Endometrial microvascular endothelial cells (primary cell): ENCODE measurements around the gene BDH2. TPM values are rescaled to one million over a fixed set of nuclear protein-coding genes. Genes with fewer than 3 reads are reported as not detected.

Experiments
- in situ Hi-C: cut with HindIII; loops from 2 replicates; pipeline ENCODE4 v1.10.0; 2017; ENCODE audit warnings: low sequenced_read_pairs, low pct_unique_long_range_greater_than_20kb; ENCODE audit errors: inconsistent ontology term
- total RNA-seq: library from RNA; depleted of rRNA; stranded (reverse); fragments of >200 nt; gene quantifications from one replicate; pipeline ENCODE4 v1.2.3, GENCODE V29; 2015; ENCODE audit errors: inconsistent ontology term

BDH2 gene
- total RNA-seq, 1 donor from 2014 or later = 29.7 TPM

DNA sequence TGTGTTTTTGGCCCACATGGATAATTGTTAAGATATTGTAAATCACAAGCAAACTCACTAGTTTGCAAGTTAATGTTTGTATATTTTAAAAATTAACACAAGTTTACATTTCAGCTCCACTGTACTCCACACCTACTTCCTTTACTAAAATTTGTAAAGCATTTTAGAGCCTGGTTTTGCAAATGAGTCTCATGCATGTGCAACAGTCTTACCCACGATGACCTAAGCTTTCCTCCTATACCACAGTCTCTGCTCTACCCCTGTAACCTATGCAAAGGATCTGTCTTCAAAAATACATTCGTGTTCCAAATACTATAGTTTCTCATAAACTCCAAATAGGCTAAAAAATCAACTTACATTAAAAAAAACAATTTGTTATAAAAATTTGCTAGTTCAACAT is 10.2 kb downstream of the BDH2 start:
- in situ Hi-C loops = no loop called here

DNA sequence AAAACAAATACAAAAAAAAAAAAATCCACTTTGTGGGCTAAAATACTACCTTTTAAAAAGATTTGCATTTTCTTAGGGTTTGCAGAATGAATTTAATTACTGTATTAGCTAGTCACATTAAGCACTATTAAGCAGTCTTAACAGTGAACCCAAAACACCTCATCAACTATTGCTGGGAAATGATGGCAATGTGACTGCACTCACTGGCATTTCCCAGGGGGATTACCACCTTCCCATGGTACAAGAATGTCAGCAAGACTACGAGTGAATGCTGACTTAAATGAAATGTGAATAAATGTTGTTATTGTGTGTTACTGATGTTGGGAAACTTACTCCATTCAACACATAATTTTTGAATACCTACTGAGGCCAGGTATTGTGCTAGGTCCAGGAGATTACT is 13.1 kb downstream of the BDH2 start:
- in situ Hi-C loops = no loop called here

DNA sequence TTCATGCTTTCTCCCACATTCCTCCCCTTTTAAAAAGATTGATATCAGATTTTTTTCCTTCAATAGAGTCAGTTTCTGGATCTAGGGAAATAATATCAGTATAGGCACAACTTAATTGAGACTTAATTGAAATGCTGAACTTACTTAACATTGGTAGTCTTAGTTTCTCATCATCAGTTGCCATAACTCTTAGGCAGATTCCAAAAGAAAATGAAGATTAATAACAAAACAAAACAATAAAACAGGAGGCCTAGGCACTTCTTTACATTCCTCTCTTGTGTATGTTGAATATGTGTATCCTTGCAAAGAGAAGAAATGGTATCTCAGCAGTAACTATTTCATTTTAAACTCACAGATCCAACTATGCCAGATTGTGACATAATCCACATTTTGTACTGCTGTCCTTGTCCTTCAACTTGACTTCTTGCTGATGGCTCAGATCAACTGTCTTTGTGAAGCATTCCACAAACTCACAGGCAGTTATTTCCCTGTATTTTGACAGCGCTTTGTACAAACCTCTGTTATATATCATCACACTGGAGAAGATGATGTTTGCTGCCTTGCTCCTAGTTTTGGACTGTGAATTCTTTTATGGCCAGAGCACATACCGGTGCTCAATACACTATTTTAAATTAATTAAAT is 14.0 kb downstream of the BDH2 start:
- in situ Hi-C loops = no loop called here

DNA sequence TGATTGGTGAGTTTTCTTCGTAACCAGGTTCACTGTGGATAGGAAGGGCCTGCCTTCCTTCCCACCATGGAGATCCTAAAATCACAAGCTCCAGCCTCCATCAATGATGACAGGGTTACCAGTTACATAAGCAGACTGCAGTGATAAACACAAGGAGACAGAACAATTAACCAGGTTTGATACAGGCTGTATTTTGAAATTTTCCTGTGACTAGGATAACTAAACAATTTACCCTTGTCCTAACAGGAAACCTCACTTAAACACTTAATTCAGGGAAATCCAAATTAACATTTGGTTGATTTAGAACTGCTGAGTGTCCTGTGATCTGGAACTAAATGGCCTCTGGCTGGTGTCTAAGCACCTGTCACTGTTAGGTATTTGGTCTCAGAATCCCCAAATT is 20.0 kb downstream of the BDH2 start:
- in situ Hi-C loops = no loop called here

DNA sequence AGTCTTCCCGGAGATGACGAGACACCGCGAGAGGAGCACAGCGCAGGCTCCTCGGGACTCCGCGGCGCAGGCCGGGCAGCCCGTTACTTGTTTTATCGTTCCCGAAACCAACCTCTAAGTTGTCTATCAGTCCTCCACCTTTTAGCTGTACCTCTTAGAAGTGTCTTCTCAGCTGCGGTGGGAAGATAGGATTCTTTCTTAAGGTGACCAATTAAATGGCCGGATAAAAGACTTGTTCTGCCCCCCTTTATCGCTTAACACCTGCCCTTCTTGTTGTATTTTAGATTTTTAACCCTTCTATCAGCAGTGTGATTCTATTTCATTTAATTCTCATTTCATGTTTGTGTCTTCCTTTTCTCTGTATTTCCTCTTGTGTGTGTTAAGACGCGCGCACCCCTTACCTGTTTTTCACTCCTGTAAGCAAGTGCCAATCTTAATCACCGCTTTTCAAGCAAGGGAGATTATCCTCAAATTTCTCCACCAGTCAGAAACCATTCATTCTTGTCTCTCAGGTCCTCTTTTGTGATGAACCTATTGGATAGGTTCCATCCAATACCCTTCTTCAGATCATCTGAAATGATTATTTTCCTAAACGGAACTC is 22.8 kb downstream of the BDH2 start, which contains the start of gene SLC9B2:
Gene SLC9B2 (minus strand): TSS at position 15 of the 601 bp plus-strand sequence. CDS start 9,211 bp downstream, outside the sequence.
- in situ Hi-C loops = no loop called here

DNA sequence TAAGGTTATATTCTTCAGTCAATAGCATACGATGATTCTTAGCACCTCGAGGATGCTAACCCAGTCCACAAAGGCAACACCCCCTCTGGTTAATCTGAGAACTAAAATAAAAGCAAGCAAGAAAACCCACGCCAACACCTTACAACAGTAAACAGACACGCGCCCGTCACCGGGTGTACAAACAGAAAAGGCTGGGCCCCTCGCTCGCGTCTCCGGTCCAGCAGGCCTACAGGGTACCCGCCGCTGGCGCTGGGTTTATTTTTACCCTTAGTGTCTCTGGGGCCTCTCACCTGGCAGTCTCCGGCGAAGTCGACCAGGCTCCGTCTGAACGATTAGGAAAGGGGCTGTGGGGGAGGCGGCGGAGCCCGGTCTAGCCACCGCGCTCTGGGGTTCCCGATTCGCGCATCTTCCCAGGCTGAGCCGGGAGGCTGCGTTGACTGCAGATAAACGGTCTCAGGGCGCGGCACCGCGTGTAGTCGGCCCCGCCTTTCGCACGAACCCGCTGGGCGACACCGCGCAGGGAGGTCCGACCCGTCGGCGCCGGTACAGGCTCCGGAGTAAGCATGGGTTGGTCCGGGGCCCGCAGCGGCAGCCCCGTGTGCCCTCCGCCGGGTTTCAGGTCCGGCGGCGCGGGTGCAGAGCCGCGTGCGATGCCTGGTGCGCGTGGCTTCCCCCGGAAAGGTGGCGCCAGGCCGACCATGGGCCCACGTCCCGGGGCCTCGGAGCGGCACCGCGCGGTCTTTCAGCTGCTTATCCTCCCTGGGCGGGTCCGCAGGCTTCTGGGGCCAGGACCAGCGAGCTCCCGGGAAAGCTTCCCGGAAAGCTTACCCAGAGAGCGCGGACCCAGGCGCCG is 23.5 kb downstream of the BDH2 start:
- in situ Hi-C loops = no loop called here

DNA sequence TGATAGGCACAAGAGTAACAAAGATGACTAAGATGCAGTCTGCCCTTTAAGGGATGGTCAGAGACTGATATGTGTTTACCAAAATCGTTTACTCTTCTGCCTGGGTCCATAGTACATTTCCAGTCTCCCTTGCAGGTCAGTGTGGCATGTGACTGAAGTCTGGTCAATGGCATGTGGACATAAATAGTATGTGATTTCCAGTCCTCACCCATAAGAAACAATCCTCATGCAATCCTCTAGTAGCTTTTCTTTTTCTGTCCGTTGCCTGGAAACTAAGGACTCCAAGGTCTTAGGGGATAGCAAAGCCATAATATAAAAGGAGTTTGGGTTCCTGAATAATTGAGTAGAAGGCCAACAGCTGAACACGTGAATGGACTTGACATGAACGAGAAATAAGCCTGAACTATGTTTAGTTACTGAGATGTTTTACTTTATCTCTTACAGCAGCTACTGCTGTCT is 24.2 kb downstream of the BDH2 start:
- in situ Hi-C loops = no loop called here

DNA sequence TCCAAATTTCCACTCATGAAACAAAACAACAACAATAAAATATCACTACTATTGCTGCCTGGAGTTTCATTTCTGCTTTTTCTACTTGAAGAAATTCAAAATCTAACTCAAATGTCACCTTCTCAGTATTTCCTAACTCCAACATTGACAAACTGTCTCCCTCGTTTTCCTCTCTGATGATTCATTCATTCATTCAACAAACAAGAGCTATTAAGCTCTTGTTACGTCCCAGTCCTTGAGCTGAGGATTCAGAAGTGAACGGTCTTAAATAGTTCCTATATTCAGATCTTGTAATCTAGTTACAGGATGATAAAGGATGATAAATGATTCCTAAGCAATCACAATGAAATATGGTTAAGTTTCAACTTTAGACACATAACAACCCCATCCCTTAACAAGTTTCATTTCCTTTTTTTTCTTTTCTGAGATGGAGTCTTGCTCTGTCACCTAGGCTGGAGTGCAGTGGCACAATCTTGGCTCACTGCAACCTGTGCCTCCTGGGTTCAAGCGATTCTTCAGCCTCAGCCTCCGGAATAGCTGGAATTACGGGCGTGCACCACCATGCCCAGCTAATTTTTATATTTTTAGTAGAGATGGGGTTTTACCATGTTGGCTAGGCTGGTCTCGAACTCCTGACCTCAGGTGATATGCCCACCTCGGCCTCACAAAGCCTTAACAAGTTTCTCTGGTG is 24.7 kb downstream of the BDH2 start:
- in situ Hi-C loops = no loop called here

DNA sequence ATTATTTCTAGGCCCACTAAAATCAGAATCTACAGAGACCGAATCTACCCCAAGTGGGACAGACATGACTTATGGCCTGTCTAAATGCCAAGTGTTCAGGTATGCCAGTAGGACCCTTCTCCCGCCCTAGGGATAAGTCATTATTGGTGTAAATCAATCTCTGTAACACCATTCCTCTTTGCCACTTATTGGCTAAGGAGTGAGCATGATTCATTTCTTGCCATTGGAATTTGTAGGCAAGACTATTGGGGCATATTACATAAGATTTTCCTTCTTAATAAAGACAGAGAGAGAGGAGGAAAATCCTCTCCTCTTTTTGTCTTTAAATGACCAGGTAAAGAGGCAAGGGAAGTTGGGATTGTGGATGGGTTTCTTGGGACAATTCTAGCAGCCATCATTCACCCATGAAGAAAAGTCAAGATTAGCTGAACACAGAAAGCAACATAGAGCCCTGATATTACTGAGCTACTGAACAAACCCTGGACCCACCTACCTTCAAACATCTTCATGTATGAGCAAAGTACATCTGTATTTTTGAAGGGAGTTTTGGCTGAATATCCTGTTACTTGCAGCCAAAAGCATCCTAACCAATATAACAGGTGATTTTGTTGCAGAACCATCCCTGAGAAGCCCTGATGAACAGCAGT is 25.7 kb downstream of the BDH2 start:
- in situ Hi-C loops = no loop called here

DNA sequence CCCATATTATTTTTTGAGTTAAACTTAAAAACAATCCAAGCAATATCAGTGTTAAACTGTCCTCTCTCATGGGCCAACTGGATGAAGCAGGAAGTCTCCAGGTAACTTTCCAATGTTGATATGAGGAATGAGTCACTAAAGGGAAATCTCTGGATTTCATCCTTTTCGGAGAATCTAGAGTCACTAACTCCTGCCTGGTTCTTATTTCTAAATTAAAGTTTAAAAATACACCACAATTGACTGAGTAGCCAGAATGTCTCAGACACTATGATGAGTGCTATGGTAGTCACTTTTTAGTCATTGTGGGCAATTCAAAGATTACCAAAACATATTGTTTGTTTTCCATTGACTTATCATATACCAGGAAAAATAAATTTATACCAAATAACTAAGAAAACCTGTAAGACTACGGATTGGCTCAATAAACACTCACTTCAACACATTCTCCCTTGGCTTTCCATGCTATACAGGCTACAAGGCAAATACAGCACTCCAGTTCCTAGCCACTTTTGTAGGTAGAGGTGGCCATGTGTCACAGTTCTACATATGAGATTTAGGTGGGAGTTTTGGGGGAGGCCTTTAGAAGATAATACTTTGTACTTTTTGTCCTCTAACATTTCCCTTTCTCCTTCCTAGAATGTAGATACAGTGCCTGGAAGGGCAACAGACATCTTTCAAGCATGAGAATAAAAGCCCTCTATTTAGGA is 31.6 kb downstream of the BDH2 start:
- in situ Hi-C loops = no loop called here

DNA sequence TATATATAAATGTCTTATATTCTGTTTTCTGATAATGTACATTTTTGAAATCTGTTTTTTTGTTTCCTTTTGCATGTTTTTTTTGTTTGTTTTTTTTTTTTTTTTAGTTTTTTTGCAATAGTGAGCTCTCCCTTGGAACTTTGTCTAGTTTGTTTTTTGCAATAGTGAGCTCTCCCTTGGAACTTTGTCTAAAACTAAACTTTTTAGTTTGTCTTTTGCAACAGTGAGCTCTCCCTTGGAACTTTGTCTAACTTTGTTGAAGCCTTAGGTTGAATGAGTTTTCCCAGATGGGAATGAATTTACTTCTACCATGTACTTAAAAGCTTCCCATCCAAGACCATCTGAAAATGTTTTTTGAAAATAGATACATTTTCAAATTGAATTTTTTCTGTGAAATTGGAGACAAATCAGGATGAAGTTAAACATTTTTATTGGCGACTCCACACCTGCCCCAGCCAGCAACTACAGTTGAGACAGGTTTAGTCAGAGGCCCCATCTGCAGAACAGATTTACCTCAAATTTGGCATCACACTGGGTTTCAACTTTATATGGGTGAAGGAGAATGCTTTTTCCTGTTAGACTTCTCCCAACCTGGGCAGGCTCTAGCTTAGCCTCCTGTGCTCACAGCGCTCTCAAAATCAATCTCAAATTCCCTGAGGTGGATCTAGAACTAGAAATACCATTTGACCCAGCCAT is 39.0 kb downstream of the BDH2 start:
- in situ Hi-C loops = no loop called here

DNA sequence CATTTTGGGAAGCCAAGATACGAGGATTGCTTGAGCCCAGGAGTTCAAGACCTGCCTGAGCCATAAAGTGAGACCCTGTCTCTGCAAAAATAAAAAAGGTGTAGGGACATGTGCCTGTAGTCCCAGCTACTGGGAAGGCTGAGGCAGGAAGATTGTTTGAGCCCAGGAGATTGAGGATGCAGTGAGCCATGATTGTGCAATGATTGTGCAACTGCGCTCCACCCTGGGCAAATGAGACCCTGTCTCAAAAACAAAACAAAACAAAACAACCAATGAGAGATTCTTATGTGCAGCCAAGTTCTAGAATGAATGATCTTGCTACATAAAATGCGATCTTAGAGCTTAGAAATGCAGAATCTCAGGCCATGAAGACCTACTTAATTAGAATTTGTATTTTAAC is 45.6 kb downstream of the BDH2 start:
- in situ Hi-C loops = no loop called here

DNA sequence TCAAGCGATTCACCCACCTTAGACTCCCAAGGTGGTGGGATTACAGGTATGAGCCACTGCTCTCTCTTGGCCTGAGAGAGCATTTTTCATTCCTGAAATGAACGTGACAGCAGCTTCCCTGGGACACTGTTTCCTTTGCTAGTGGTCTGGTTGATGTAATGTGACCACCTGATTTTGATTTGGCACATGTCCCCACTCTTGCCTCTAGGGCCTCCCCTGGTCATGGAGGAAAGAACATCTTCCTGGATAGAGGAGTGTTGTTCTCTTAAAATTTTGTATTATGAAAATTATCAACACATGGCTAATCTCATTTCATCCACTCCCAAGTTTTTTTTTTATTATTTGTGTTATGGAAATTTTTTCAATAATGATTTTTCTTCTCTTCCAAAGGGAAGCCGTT is 46.9 kb downstream of the BDH2 start:
- in situ Hi-C loops = no loop called here

DNA sequence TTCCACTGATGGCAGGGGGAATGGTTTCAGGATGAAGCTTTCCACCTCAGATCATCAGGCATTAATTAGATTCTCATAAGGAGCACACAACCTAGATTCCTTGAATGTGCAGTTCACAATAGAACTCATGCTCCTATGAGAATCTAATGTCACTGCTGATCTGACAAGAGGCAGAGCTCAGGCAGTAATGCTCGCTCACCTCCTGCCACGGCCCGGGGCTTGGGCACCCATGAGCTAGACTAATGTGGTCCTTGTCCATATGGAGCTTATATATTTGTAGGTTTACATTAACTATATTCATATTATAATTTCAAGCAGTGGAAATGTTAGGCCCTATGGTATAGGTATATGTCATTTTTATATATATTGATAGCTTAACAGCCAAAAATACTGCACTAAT is 47.5 kb downstream of the BDH2 start:
- in situ Hi-C loops = no loop called here

DNA sequence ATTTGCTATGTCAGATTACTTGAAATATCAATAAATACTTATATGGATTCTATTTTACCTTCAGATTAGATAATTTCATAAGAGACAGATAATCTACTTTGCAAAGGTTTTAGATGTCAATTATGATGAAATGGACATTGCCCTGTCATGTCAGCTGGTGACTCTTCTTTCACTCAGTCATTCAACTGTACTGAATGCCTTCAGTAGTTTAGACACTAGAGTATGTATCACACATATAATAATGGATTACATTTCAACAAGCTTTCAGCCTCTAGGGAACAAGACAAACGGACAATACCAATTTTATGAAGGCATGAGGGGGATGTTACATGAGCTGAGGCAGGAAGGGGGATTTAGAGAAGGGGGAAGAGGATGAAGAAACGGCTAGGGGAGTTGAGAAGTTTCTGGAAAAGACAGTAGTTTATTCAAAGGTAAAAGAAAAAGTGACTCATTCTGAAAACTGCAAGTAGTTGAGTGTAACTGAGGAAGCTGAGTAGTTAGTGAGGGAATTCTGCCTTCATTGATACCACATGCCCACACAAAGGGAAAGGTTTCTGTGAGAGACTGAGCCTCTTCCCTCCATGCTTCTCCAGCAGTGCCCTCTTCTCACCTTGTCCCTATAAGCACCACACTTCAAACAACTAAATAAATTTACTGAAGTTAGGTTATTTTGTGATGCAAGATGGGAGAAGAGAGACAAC is 48.7 kb downstream of the BDH2 start:
- in situ Hi-C loops = no loop called here

DNA sequence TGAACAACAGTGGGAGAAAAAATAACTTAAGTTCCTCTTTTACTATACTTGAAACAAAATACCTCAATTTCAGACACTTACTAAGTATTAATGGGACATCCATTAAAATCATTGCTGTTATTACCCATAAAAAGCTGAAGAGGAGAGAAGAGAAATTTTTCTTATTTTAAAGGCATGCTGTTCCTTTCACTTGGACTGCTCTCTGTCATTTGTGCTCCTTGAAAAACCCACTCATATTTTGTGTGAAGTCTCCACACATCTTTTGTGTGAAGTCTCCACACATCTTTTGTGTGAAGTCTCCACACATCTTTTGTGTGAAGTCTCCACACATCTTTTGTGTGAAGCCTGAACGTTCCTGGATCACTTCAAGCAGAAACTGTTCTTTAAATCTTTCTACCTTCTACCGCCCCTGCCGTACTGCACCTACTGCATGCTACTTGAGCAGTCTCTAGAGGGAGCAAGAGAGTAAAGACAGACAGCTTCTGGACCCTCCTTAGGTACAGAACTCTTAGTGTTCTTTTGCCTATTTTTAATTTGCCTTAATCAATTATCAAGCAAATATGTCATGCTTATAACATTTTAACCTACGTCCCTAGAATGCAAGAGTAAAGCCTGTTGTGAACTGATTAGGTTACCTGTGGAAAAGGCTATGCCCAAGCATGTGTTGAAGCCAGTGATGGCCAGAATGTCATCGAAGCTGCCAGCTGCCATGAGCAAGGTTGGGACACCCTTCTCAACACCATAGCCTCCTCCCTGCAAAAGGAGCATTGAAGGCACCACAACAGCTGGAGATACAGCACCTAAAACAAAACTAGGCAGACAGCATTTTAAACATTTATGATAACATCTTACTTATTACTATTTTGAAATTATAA is 53.0 kb downstream of the BDH2 start:
- in situ Hi-C loops = no loop called here
